ENCODE data around the gene APEX2. TPM values are rescaled to one million over a fixed set of nuclear protein-coding genes. Genes with fewer than 3 reads are reported as not detected.

Gene APEX2
- total RNA-seq, 1 experiment from 2014 or later = 28.5 TPM

DNA sequence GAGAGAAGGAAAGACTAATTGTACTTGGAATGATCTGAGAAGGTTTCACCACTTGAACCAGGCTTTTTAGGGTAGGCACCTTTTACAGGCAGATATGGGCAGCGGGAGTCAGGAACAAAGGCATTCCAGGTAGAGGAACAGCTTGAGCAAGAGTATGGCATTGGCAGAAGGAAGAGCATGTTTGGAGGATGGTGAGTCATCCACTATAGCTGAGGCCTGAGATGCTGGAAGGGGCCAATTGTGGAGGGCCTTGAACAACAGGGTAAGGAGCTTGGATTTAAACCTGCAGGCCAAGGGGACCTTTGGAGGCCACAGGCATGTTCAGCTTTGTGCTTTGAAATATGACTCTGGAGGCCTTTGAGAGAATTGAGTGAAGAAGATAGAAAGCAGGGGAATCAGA, 38.4 kb upstream of the APEX2 start:
- Histone ChIP-seq H2BK120ac (ENCODE audit: low read depth, low read length, poor library complexity, severe bottlenecking) (no peak overlapping the region), H2BK12ac (ENCODE audit: insufficient read length, low read depth, low read length) (no peak overlapping the region), H3T11ph (ENCODE audit: low read length) (no peak overlapping the region), H3K4ac (ENCODE audit: low read depth, low read length) (no peak overlapping the region), H4K20me1 (ENCODE audit: control insufficient read depth, insufficient read depth, insufficient read length) (no peaks in the 10 kb centered on the region), H3K27ac (ENCODE audit: insufficient read length, low read depth, low read length) (no peak overlapping the region), H3K23me2 (ENCODE audit: insufficient read length, low read depth, low read length, poor library complexity, severe bottlenecking) (no peaks in the 10 kb centered on the region), H2BK20ac (ENCODE audit: low read depth, low read length, poor library complexity, severe bottlenecking) (no peak overlapping the region), H2BK15ac (ENCODE audit: low read depth, low read length) (no peak overlapping the region), H3K4me1 (ENCODE audit: insufficient read depth, low read length) (no peaks in the 10 kb centered on the region), H4K8ac (replicated peaks; ENCODE audit: insufficient read length, low read depth, low read length) (no peak overlapping the region), H3K18ac (ENCODE audit: insufficient read length, low read depth, low read length) (no peak overlapping the region), H2BK5ac (ENCODE audit: insufficient read length, low read length) (no peak overlapping the region), H3K14ac (ENCODE audit: insufficient read depth, low read length) (no peak overlapping the region), H3K23ac (ENCODE audit: insufficient read length, low read depth, low read length) (no peak overlapping the region), H3K9ac (ENCODE audit: extremely low read depth, insufficient read length, low read length) (no peak overlapping the region), H3K79me2 (ENCODE audit: insufficient read depth, low read length) (no peaks in the 10 kb centered on the region), H2AFZ (ENCODE audit: low read length) (no peak overlapping the region), H3K4me2 (ENCODE audit: insufficient read depth, insufficient read length, low read length) (no peak overlapping the region), H3K79me1 (ENCODE audit: insufficient read depth, low read depth, low read length, poor library complexity, severe bottlenecking) (no peaks in the 10 kb centered on the region), H2AK5ac (ENCODE audit: insufficient read length, low read length) (no peak overlapping the region), H3K56ac (ENCODE audit: insufficient read length, low read depth, low read length) (no peak overlapping the region), H4K91ac (ENCODE audit: insufficient read length, low read depth, low read length) (no peak overlapping the region), H4K5ac (ENCODE audit: insufficient read length, low read depth, low read length) (no peak overlapping the region), H3K9me3 (ENCODE audit: control insufficient read depth, low read depth, low read length) (peaks cover 45% of the 10 kb centered on the region), H3K27me3 (ENCODE audit: insufficient read depth, low read length) (no peaks in the 10 kb centered on the region)
- no peak overlapping the region for H3K4me3 Mint-ChIP-seq
- peaks cover 71 to 92% of the 10 kb centered on the region in 2 experiments for H3K9me3 Mint-ChIP-seq
- no peak for DNase-seq
- no peaks in the 10 kb centered on the region for H3K4me1 Mint-ChIP-seq
- TF ChIP-seq, protein P1, sequence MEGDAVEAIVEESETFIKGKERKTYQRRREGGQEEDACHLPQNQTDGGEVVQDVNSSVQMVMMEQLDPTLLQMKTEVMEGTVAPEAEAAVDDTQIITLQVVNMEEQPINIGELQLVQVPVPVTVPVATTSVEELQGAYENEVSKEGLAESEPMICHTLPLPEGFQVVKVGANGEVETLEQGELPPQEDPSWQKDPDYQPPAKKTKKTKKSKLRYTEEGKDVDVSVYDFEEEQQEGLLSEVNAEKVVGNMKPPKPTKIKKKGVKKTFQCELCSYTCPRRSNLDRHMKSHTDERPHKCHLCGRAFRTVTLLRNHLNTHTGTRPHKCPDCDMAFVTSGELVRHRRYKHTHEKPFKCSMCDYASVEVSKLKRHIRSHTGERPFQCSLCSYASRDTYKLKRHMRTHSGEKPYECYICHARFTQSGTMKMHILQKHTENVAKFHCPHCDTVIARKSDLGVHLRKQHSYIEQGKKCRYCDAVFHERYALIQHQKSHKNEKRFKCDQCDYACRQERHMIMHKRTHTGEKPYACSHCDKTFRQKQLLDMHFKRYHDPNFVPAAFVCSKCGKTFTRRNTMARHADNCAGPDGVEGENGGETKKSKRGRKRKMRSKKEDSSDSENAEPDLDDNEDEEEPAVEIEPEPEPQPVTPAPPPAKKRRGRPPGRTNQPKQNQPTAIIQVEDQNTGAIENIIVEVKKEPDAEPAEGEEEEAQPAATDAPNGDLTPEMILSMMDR (conservative IDR thresholded peaks at IDR 0.05) = no peak
- H3K27ac Mint-ChIP-seq = no peak overlapping the region
- H3K36me3 Mint-ChIP-seq (ENCODE audit: insufficient read depth in 1 of 3, low read depth in 3 of 3) = peaks cover 0 to 3% (median 0%) of the 10 kb centered on the region in 3 experiments; a peak in 1 of 7 replicates
- H3K27me3 Mint-ChIP-seq (ENCODE audit: low read depth) = peaks cover 5% of the 10 kb centered on the region
- no CpG with 5 or more reads among the region's 1 CpG for WGBS (ENCODE audit: extremely low coverage, insufficient read length, low lambda C conversion rate)
